Endometrial microvascular endothelial cells (primary cell): ENCODE results near the gene PTX4. TPM values are rescaled to one million over a fixed set of nuclear protein-coding genes. Genes with fewer than 3 reads are reported as not detected.

Experiments used
- in situ Hi-C: cut with HindIII; loops from 2 replicates; pipeline ENCODE4 v1.10.0; 2017; ENCODE audit warnings: low sequenced_read_pairs, low pct_unique_long_range_greater_than_20kb; ENCODE audit errors: inconsistent ontology term
- total RNA-seq: library from RNA; depleted of rRNA; stranded (reverse); fragments of >200 nt; gene quantifications from one replicate; pipeline ENCODE4 v1.2.3, GENCODE V29; 2015; ENCODE audit errors: inconsistent ontology term

PTX4 gene, protein sequence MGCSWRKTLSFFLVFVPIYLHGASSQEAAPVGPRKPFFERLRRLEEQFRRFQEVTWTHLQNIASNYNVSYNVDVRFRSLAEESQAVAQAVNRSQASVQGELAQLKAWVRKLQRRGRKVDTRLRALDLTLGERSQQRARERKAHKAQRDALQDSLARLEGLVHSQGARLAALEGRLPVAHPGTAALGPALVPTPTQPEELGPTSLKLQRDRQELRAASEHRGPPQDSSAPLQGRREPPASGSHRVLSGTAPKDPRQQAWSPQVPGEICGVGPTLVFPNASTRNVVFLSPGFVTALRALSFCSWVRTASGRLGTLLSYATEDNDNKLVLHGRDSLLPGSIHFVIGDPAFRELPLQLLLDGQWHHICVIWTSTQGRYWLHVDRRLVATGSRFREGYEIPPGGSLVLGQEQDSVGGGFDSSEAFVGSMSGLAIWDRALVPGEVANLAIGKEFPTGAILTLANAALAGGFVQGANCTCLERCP
- total RNA-seq: 2.3 TPM

- in situ Hi-C loops: loop anchor here (25.0 kb wide), 1 partner anchor 101 kb away; no protein-coding TSS in a partner anchor
Observed at GRCh38 chr16:1488619-1489018, at the start of gene PTX4. TSS of gene PTX4 (minus strand) at chr16:1488944. CDS start at chr16:1488909, 35 bp downstream.

DNA sequence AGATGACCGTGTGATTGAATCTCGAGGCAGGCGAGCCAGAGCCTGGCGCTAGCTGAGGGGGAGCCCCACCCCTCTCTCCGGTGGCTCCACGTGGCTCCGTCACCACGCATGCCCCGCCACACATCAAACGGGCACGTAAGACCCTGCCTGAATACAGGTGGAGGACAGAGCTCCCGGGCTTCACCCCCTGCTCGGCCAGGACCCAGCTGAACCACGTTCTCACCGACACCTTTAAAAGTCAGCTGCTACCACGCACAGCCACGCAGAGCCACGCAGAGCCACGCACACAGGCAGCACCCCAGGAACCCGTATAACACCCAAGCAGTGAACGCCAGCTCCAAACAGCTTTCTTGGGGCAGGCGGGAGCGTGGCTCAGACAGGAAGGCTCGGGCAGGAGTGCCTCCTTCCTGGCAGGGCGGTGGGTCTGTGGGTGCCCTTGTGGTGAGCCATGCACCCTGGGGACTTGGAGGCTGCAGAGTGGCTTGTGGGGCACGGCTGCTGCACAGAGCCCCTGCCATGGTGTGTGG is 49.1 kb upstream of the PTX4 start:
- in situ Hi-C loops: no loop called here

DNA sequence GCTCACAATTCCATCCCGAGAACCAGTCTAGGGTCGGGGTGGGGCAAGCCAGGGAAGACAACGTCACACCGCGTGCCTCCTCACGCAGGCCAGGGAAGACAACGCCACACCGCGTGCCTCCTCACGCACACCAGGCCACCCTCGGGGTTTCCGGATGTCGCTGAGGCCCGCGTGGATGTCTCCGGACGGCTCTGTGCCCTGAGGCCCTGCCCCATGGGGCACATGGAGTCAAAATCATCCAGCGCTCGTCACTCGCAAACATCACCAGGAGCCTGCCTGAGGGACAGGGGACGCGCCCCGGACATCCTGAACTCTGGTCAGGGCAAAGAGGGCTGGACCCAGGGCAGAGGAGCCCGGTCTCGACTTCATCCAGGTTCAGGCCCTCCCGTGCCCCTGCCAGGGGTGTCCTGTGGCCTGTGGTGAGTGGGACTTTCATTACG is 48.4 kb upstream of the PTX4 start:
- in situ Hi-C loops: no loop called here

DNA sequence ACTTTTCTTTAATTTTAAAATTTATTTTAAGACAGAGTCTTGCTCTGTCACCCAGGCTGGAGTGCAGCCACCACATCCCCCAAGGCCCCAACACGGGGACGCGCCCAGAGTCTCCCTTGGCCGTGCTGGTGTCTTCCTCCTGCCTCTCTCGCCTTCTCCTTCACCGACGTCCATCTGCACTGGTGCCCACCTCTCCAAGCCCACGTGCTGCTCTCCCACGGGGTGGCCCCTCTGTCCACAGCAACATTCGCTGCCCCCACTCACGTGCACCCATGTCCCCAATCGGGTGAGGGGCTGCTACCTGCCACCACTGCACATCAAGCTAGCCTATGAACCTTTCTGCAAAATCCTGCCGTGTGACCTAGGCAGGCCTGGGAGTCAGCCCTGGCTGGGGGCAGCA is 47.9 kb upstream of the PTX4 start:
- in situ Hi-C loops: no loop called here

DNA sequence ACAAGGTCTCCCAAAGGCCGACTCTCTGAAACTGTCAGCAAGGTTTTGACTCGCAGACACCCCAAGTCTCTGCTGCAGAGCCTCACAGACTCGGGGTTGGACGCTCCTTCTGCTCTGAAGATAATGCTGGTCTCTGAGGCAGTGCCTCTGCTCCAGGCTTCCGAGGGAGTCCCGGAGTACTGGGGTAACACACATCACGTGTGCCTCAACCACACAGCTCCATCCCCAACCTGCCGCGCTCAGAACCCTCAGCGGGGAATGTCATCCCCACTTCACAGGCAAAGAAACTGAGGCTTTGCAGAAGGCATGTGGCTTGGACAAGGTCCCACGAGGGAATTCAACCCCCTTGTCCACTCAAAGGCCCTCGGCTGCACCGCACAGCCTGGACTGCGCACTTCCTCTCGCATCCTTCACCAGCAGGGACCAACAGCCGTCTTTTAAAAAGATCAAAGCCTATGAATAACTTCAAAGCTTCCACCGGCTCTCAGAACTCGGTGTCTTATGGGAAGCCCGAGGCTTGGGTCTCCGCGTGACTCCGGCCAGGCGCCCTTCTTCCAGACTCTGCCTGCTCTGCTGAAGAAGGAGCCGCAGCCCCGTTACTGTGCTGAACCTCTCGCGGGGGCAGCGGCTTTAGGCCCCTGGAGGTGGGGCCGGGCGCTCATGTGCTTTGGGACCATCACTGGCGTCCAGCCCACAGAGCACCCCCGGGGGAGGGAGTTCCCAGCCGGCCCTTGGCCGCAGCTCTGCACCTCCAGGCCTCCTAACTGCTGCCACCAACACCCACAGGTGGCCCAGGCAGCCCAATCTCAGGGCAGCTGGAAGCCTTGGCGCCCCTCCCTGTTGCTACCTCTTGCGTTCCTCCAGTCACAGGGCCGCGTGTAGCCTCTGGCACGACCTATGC is 46.9 kb upstream of the PTX4 start:
- in situ Hi-C loops: no loop called here

DNA sequence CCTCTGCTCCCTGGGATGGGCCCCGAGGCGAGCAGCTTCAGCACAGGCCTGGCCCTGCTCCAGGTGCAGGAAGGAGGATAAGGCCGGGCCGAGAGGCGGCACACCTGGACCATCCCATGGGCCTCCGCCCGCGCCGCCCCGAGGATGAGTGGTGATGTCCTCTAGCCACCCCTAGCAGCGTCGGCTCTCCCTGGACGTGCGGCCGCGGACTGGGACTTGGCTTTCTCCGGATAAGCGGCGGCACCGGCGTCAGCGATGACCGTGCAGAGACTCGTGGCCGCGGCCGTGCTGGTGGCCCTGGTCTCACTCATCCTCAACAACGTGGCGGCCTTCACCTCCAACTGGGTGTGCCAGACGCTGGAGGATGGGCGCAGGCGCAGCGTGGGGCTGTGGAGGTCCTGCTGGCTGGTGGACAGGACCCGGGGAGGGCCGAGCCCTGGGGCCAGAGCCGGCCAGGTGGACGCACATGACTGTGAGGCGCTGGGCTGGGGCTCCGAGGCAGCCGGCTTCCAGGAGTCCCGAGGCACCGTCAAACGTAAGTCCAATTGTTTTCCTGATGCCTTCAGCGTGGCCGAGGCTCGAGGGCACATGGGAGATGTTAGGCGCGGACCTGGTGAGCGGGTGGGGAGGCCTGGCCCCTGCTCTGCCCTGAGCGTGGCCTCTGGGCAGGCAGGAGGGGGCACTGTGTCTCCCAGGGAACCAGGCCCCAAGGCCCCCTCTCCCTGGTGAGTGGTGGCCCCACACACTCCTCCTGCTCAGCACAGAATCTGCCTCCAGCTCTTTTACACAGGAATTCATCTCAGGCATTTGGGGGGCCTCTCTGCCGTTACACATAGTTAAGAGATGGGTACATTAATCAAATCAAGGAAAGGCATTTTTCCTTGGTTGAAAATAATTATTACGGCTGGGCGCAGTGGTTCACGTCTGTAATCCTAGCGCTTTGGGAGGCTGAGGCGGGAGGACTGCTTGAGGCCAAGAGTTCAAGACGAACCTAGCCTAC is 45.6 kb upstream of the PTX4 start:
- in situ Hi-C loops: no loop called here

- in situ Hi-C loops: no loop called here
Observed at GRCh38 chr16:1533443-1533951, 44.8 kb upstream of the PTX4 start, which contains the start of gene TMEM204. TSS of gene TMEM204 (plus strand) at chr16:1533666. CDS start at chr16:1534276, 610 bp downstream.

- in situ Hi-C loops: no loop called here
Observed at GRCh38 chr16:1532771-1533170, 44.0 kb upstream of the PTX4 start.

GRCh38 chr16:1532081-1532760 is 43.5 kb upstream of the PTX4 start:
- in situ Hi-C loops: no loop called here

GRCh38 chr16:1531638-1531910 is 42.8 kb upstream of the PTX4 start:
- in situ Hi-C loops: no loop called here

- in situ Hi-C loops: no loop called here
Observed at GRCh38 chr16:1530883-1531637, 42.3 kb upstream of the PTX4 start.

- in situ Hi-C loops: no loop called here
Observed at GRCh38 chr16:1530349-1530882, 41.7 kb upstream of the PTX4 start.

GRCh38 chr16:1528921-1529537 is 40.3 kb upstream of the PTX4 start:
- in situ Hi-C loops: no loop called here

DNA sequence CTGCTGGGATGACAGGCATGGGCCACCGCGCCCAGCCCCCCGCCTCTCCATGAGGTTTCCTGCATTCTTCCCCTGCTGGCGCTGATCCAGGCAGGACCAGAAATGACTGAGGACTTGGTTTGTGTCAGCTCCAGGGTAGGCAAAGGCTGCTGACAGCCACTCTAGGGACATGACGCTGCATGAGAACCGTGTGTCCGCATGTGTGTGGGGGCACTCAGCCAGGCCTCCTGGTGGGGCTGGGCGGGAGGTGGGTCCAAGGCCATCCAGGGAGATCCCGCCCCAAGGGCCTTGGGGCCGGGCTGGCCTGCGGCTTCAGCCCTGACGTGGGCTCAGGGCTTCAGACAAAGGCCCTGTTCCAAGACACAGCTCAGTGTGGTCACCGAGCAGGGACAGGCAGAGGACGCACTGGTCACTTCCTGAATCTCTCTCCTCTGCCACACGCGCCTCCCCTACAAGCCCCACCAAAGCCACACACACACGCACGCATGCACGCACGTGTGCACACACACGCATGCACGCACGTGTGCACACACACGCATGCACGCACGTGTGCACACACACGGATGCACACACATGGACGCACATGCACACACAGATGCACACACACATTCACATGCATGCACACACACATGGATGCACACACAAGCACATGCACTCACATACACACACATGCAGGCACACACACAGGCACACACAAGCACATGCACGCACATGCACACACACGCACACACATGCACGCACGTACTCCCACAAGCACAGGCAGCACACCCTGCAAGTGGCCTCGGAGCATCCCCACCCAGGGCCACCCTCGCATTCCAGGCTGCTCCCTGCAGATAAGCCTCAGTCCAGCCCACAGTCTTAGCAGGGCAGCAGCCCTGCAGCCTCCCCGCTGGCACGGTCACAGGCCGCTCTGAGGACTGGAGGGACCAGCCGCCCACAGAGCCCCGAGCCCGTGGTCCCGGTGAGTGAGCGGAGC is 39.4 kb upstream of the PTX4 start:
- in situ Hi-C loops: no loop called here
